GM12878 (cell line): Measurements from ENCODE around the gene MYNN. TPM values are rescaled to one million over a fixed set of nuclear protein-coding genes. Genes with fewer than 3 reads are reported as not detected.

ENCODE experiments used
- ATAC-seq: fragments of 200-7000 bp; cut with Tn5 transposase; 3 replicates; pipeline ENCODE4 v1.9.1; 2020; ENCODE audit warnings: mild to moderate bottlenecking, moderate library complexity
- BruUV-seq: library from RNA; stranded (reverse); fragments of 400-500 nt; replicated peaks from 2 replicates; lab custom pipeline; 2021; lab: Mats Ljungman, UMichigan
- CTCF ChIA-PET: fragments of 300-600 bp; sonication (Branson Sonifier 250); formaldehyde crosslinking; extraction: SDS; loops from one replicate; lab custom pipeline; 2021; ENCODE audit warnings: inconsistent platforms; lab: Yijun Ruan, JAX
- POLR2A ChIA-PET: fragments of 350-600 bp; formaldehyde crosslinking; extraction: SDS; loops from one replicate; lab custom pipeline; 2021; ENCODE audit warnings: inconsistent platforms; lab: Charles Lee
- RAD21 ChIA-PET: fragments of 300-600 bp; sonication (Branson Sonifier 250); formaldehyde crosslinking; loops from one replicate; lab custom pipeline; 2023; ENCODE audit warnings: antibody characterized with exemption; ENCODE audit not compliant: unreplicated experiment; lab: Charles Lee
- SMC1A ChIA-PET: fragments of 300-600 bp; sonication (Branson Sonifier 250); formaldehyde crosslinking; loops from one replicate; lab custom pipeline; 2023; ENCODE audit not compliant: unreplicated experiment, uncharacterized antibody; lab: Charles Lee
- DNase-seq: peaks from one replicate; pipeline ENCODE4 v3.0.0-alpha.2; 2011; ENCODE audit warnings: low read depth, low spot score
- FAIRE-seq: peaks from 3 replicates; lab custom pipeline; 2011; peaks lifted over from hg19 to GRCh38; lab: Jason Lieb, UNC
- H2AFZ ChIP-seq: 2 replicates; pipeline ENCODE4 v1.6.0; 2011; ENCODE audit warnings: low read depth, low read length, control low read depth; ENCODE audit not compliant: control insufficient read depth
- H3K27ac ChIP-seq: 2 replicates; pipeline ENCODE4 v1.5.1; 2011; ENCODE audit warnings: control low read depth; ENCODE audit not compliant: control insufficient read depth, insufficient read depth
- H3K27me3 ChIP-seq, 2 experiments: replicated peaks in 1 of 2; 2 replicates each; pipeline versions ENCODE4 v1.6.0 to v1.6.1; 2011; ENCODE audit warnings: low read length in 1 of 2; ENCODE audit not compliant: control insufficient read depth in 2 of 2, insufficient read depth in 2 of 2
- H3K36me3 ChIP-seq, 2 experiments: 2 replicates each; pipeline ENCODE4 v1.5.1; 2011; ENCODE audit warnings: low read length in 1 of 2; ENCODE audit not compliant: control insufficient read depth in 2 of 2, insufficient read depth in 2 of 2
- H3K4me1 ChIP-seq: 2 replicates; pipeline ENCODE4 v1.6.1; 2011; ENCODE audit warnings: mild to moderate bottlenecking, low read length, moderate library complexity, mixed read lengths; ENCODE audit not compliant: control insufficient read depth, insufficient read depth
- H3K4me2 ChIP-seq: 2 replicates; pipeline ENCODE4 v1.6.0; 2011; ENCODE audit warnings: control low read depth; ENCODE audit not compliant: control insufficient read depth, insufficient read depth
- H3K4me3 ChIP-seq: fragments of 200-600 bp; sonication (generic); 2 replicates; pipeline ENCODE4 v1.5.1; 2016
- H3K79me2 ChIP-seq: 2 replicates; pipeline ENCODE4 v1.6.0; 2011; ENCODE audit warnings: low read length; ENCODE audit not compliant: control insufficient read depth, insufficient read depth
- H3K9ac ChIP-seq: 2 replicates; pipeline ENCODE4 v1.8.0; 2011; ENCODE audit warnings: low read length, control low read depth, mixed read lengths; ENCODE audit not compliant: control insufficient read depth, insufficient read depth
- H3K9me3 ChIP-seq: replicated peaks from 3 replicates; pipeline ENCODE4 v1.5.1; 2011; ENCODE audit warnings: mild to moderate bottlenecking, low read length; ENCODE audit not compliant: control insufficient read depth, insufficient read depth
- H4K20me1 ChIP-seq: 2 replicates; pipeline ENCODE4 v1.6.0; 2011; ENCODE audit not compliant: control insufficient read depth, insufficient read depth
- CBX3 ChIP-seq: fragments of 200-600 bp; sonication (generic); IDR thresholded peaks from 2 replicates; pipeline ENCODE4 v1.6.1; 2016; ENCODE audit warnings: low read depth, borderline replicate concordance
- CTCF ChIP-seq, 3 experiments: IDR thresholded peaks in 2 of 3; conservative IDR thresholded peaks in 1 of 3; 2 replicates each; pipeline ENCODE4 v1.5.1; 2011; ENCODE audit warnings: low read depth in 3 of 3, low read length in 3 of 3, mild to moderate bottlenecking in 3 of 3, control low read depth in 2 of 3, moderate library complexity in 2 of 3, inconsistent platforms in 1 of 3, mixed read lengths in 1 of 3; ENCODE audit not compliant: control insufficient read depth in 2 of 3, insufficient read depth in 1 of 3; ENCODE audit errors: extremely low read depth in 1 of 3
- ESRRA ChIP-seq: IDR thresholded peaks from 2 replicates; pipeline ENCODE4 v1.6.1; 2012; ENCODE audit warnings: mild to moderate bottlenecking, low read length, improper control_type of control experiment
- HDGF ChIP-seq: fragments of 450-650 bp; IDR thresholded peaks from 2 replicates; pipeline ENCODE4 v1.6.1; 2016; ENCODE audit warnings: antibody characterized with exemption
- IRF4 ChIP-seq: IDR thresholded peaks from 2 replicates; pipeline ENCODE4 v1.6.1; 2011; ENCODE audit warnings: low read depth, low read length
- MYC ChIP-seq: IDR thresholded peaks from 2 replicates; pipeline ENCODE4 v1.6.1; 2011; ENCODE audit warnings: mild to moderate bottlenecking, low read length, moderate library complexity, inconsistent platforms; ENCODE audit not compliant: insufficient read depth, insufficient replicate concordance, insufficient read length, severe bottlenecking
- POLR2A ChIP-seq: IDR thresholded peaks from 2 replicates; pipeline ENCODE4 v1.6.1; 2011; ENCODE audit warnings: low read depth, mild to moderate bottlenecking, low read length
- YY1 ChIP-seq: IDR thresholded peaks from 2 replicates; pipeline ENCODE4 v1.6.1; 2011; ENCODE audit warnings: low read depth, mild to moderate bottlenecking, low read length
- WGBS: methylation state at CpG from one replicate; pipeline ENCODE4 v1.1.6; 2016; ENCODE audit warnings: low lambda C conversion rate; ENCODE audit not compliant: insufficient replicate concordance, insufficient coverage; ENCODE audit errors: missing lambda C conversion rate; 5-methylcytosine and 5-hydroxymethylcytosine counted together
- in situ Hi-C: fragments of 300-500 bp; cut with MboI; formaldehyde crosslinking; loops from 9 replicates; pipeline ENCODE4 v1.14.3; 2018; ENCODE audit warnings: mixed read lengths
- intact Hi-C: fragments of 100-400 bp; cut with micrococcal nuclease; formaldehyde crosslinking; loops from one replicate; pipeline ENCODE4 v1.14.2; 2022; ENCODE audit not compliant: unreplicated experiment
- polyA plus RNA-seq, 11 experiments: library from polyadenylated mRNA; depleted of rRNA in 4 of 11; unstranded in 6 of 11; stranded (reverse) in 5 of 11; fragments of >200 nt; fragmentation: Nextera tagmentation in 4 of 11; fragmentation: Illumina TruSeq in 1 of 11; extraction: Ambion mirVana in 4 of 11; extraction: Trizol in 1 of 11; gene quantifications; 1 replicate in 1 of 11; 2 replicates in 10 of 11; pipeline versions ENCODE4 v1.2.1 to v1.2.3, GENCODE V29; 2011 to 2016; ENCODE audit warnings: inconsistent platforms in 2 of 11, missing spikeins in 2 of 11, low read depth in 1 of 11
- total RNA-seq, 4 experiments: library from RNA; depleted of rRNA in 3 of 4; stranded (reverse); fragments of >200 nt in 3 of 4; fragmentation: Illumina TruSeq in 1 of 4; extraction: Trizol in 1 of 4; gene quantifications; 2 replicates each; pipeline versions ENCODE4 v1.2.1 to v1.2.3, GENCODE V29; 2013 to 2021

Gene MYNN
- total and polyA plus RNA-seq, 10 of the 15 experiments (the other 5 are each of a cell fraction or from before 2014, with no cell fraction given), result 8.8 to 20.5 (median 15.8) TPM

GRCh38 chr3:169744366-169745054 is 28.7 kb upstream of the MYNN start (continued):
- TF ChIP-seq CTCF (IDR thresholded peaks at IDR 0.05 in 2 of 3, conservative IDR thresholded peaks at IDR 0.05 in 1 of 3; ENCODE audit: control insufficient read depth in 2 of 3, extremely low read depth in 1 of 3, insufficient read depth in 1 of 3, low read depth in 3 of 3, low read length in 3 of 3) (peak in 2 of 3 experiments; percentile 35 to 48; a peak in 3 of 6 replicates), IRF4 (no peak), MYC (no peak), HDGF (no peak), YY1 (no peak), ESRRA (no peak), POLR2A (no peak)

DNA sequence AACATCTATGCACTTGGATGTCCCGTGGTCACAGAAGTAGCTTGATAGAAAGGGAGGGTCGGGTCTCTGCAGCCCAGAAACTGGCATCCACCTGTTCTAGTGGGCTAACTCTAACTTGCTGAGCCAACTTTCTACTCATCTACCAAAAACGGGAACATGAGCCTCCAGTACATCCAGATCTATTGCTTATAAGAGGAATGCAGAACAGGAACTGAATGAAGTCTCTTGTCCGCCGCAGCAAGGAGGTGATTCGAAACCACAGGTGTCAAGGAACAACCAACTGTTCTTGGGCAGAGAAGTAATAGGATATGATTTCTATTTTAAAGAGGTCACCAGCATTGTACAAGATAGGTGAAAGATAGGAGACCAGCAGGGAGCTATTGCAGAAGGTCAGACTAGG is 26.3 kb upstream of the MYNN start:
- H2AFZ ChIP-seq, result no peak overlapping the region
- 25% methylated on average over 6 of the region's 6 CpGs for whole genome bisulfite sequencing
- no peaks in the 10 kb centered on the region for H3K36me3 ChIP-seq
- H3K9ac ChIP-seq, result no peak overlapping the region
- no peaks in the 10 kb centered on the region for H4K20me1 ChIP-seq
- H3K4me2 ChIP-seq, result no peak overlapping the region
- ChIA-PET CTCF (interaction anchor here (1.6 to 4.3 kb wide), 3 partner anchors 32 to 882 kb away, joined by 5 to 36 read pairs (median 7); no protein-coding TSS in a partner anchor), SMC1A (no interaction called here), POLR2A (no interaction called here), RAD21 (no interaction called here)
- FAIRE-seq, result no peak
- no peaks in the 10 kb centered on the region for H3K79me2 ChIP-seq
- ATAC-seq, result no peak
- peaks cover 4% of the 10 kb centered on the region; the same call in 1 of the 2 replicates for H3K4me1 ChIP-seq
- no TSS peak for BruUV-seq
- no peaks in the 10 kb centered on the region for H3K27me3 ChIP-seq
- no peak for TF ChIP-seq CBX3
- intact Hi-C loops, result loop anchor here (5.0 kb wide), 1 partner anchor 600 kb away; no protein-coding TSS in a partner anchor
- H3K4me3 ChIP-seq, result no peak overlapping the region
- in situ Hi-C loops, result no loop called here
- no peaks in the 10 kb centered on the region for H3K9me3 ChIP-seq
- no peak for DNase-seq
- no peak overlapping the region for H3K27ac ChIP-seq
